Adrenal gland (tissue), 5 donors: ENCODE results near the gene RGCC.
"Not testable (repeated sequence)": the region's sequence is repeated elsewhere in the genome, so short reads cannot be mapped to it uniquely, and the experiment has no call there.

ENCODE experiments used
- CTCF ChIP-seq, 6 experiments: fragments of 450-650 bp in 4 of 6; fragments of 200-600 bp in 2 of 6; sonication (generic) in 1 of 6; IDR thresholded peaks; 1 replicate in 5 of 6; 2 replicates in 1 of 6; pipeline versions ENCODE4 v1.5.1 to v1.8.0; 2016 to 2021; ENCODE audit warnings: antibody characterized with exemption in 6 of 6, mild to moderate bottlenecking in 2 of 6, moderate library complexity in 1 of 6
- POLR2A ChIP-seq, 2 donors: fragments of 450-650 bp; IDR thresholded peaks; one replicate each; pipeline ENCODE4 v1.6.1; 2017; ENCODE audit warnings: antibody characterized with exemption in 2 of 2, mild to moderate bottlenecking in 2 of 2, moderate library complexity in 1 of 2
- donor health status: DM: no; HTN: no; CAD: no.

GRCh38 chr13:41421983-41422382 lies 35.4 kb upstream of the RGCC start:
- TF ChIP-seq CTCF, POLR2A (IDR thresholded peaks at IDR 0.05): not testable (repeated sequence)
